ENCODE data around the gene SART3.
"Not testable (repeated sequence)": the region's sequence is repeated elsewhere in the genome, so short reads cannot be mapped to it uniquely, and the experiment has no call there.

The SART3 gene

DNA sequence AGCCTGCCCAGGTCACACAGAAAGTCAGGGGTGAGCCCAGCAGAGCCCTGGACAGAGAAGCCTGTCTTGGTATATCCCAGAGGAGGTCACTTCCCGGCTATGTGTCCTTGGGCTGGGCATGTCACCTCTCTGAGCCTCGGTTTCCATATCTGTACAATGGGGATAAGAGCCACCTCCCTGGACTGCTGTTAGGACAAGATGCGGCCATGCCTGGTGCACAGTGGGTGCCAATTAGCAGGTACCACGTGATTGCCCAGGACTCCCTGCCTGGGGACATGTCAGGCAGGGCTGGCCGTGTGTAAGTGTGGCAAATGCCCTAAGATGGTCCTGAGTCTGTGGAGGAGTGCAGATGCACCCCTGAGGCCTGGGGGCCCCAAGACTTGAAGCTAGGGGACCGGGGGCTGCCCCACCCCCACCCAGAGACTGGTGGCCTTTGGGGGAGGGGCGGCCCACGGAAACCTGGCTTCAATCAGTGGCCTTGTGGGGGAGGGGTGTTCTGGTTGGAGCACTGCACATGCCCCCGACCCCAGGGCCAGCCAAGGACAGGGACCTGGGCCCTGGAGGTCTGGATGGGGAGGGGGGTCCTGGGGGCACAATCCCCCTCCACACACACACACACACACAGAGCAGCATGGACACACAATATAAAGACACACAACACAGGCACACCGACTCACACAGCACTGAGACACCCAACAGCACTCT lies 36.0 kb upstream of the SART3 start:
- DNase-seq = no peak

DNA sequence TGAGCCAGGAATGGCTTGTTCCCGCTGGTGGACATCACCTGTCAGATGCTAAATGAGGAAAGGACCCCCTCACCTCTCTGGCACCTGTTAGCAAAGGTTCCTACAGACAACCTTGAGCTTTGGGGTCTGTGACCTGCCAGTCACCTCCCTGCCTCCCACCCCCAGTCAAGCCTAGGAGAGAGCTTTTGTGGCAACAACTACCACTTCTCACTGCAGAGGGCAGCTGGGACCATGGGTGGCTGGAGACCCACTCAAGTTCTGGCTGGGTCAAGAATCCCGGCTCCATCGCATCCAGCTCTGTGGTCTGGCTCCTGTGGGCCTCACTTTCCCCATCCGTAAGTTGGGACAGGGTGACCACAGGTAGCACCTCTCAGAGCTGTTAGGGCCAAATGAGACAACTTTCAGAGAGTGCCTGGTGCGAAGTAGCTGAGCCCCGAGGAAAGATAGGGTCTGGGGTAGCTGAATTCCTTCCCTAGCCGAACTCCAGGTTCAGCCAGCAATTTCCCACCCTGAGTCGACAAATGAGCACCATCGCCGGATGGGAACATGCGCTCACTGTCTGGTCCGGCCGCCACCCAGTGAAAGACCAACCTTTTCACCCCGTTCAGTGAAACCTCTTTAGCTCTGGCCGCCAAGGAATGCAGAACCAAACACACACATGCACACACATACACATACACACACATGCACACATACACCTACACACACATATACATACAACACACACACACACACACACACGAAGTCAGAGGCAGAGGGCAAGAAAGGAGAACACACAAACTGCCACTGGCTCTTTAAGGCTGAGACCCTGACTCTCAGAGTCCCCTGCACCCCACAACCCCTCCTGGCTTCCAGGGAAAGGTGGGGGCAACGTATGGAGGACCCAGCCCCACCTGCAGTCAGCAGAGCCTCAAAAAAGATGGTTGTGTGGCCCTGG lies 35.0 kb upstream of the SART3 start:
- no peak for DNase-seq

DNA sequence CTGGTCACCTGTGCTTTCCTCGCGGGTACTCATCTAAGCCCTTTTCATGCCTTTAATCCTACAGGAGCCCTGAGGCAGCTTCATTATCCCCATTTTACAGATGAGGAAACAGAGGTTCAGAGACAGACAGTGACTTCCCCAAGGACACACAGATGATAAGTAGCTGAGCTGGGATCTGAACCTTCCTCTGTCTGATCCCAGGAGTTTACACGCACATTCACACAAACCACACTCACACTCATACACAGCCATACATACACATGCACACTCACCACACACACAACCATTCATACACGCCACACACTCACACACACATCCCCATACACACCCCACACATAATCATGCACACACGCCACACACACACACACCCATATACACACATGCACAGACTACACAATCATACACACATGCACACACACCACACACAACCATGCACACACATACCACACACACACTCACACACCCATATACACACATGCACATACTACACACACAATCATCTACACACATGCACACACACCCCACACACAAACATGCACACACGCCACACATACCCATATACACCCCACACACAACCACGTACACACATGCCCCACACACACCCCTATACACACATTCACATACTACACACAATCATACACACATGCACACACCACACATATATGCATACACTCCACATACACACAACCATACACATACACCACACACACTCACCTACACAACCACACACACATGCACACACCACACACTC lies 34.2 kb upstream of the SART3 start:
- DNase-seq = no peak

DNA sequence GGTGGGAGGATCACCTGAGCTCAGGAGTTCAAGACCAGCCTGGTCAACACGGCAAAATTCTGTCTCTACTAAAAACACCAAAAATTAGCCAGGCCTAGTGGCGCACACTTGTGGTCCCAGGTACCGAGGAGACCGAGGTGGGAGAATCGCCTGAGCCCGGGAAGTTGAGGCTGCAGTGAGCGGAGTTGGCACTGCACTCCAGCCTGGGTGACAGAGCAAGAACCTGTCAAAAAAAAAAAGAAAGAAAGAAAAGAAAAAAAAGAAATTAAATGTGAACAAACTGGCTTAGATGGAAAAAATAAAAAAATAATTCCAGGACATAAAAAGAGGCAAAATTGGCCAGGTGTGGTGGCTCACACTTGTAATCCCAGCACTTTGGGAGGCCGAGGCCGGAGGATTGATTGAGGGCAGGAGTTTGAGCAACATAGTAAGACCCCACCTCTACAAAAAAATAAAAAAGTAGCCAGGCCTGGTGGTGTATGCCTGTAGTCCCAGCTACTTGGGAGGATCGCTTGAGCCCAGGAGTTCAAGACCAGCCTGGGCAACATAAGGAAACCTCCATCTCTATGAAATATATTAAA lies 33.4 kb upstream of the SART3 start:
- no peak for DNase-seq

DNA sequence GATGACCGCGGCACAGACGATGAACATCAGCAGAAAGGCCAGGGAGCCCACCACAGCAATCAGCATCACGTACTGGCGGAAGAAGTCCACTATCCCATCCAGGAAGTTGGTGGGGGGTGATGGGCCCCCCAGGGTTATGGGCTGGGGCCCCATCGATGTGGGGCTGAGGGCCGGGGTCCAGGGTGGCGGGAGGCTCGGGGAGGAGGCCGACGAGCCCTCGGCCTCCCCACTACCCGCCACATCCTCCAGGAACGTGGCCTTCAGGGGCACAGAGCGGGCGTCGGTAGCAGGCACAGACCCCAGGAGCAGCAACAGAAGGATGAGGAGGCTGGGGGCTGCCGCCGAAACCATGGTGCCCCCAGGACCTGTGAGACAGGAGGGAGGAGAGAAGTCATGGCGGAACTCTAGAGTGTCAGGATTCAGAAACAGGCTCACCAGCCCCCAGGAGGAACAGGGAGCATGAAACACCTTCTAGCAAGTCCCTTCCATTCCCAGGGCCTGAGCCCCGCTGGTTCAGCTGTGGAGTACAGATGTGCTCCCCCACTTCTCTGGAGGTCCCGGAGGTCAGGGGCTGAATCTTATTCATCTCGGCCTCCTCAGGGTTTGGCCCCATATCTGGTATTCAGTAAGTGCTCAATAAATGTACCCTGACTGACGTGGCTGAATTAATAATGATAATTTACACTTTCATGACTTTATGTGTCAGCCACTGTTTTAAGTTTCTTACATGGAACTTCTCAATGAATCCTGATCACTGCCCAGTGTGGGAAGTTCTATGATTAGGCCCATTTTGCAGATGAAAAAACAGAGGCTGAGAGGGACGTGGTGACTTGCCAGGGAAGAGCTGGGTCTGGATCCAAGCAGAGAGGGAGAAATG lies 31.3 kb upstream of the SART3 start:
- DNase-seq = no peak

DNA sequence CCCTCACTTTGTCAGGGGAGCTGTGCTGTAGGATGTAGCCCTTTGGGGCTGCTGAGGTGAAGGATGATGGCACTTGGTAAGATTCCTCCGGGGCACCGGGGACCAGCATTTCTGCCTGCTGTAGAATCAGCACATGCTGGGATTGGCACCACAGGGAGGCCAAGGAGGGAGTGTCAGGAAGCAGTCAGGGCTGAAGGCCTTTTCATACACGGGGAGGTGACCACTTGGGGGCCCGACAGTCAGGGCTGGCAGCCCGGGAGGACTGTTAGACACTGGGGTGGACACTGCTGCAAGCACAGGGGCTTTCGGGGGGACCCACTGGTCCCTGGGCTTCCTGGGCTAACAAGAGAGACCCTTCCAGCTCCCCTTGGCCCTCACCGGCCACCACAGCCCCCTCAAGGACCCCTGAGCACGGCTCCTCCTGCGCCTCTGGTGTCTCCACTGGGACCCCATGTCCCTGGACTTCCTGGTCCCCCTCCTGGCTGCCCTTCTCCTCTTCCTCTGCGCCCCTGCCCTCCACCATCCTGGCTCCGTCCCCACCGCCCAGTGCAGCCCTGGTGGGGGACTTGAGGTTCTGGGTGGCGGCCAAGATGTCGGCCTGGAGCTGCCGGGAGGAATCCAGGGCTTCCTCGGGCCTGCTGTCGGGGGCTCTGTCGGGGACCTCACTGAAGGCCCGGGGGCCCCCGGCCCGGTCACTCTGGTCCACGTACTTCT lies 30.5 kb upstream of the SART3 start:
- no peak for DNase-seq

DNA sequence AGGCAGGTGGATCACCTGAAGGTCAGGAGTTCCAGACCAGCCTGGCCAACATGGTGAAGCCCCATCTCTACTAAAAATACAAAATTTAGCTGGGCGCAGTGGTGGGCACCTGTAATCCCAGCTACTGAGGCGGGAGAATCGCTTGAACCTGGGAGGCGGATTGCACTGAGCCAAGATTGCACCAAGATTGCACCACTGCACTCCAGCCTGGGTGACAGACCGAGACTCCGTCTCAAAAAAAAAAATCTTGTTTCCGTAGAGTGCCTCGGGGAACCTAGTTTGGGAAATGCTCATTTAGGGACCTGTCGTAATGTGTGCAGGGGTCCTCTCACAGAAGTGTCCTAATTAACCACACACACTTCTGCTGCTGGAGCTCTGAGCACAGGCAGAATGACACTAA lies 29.5 kb upstream of the SART3 start:
- DNase-seq = not testable (repeated sequence)

DNA sequence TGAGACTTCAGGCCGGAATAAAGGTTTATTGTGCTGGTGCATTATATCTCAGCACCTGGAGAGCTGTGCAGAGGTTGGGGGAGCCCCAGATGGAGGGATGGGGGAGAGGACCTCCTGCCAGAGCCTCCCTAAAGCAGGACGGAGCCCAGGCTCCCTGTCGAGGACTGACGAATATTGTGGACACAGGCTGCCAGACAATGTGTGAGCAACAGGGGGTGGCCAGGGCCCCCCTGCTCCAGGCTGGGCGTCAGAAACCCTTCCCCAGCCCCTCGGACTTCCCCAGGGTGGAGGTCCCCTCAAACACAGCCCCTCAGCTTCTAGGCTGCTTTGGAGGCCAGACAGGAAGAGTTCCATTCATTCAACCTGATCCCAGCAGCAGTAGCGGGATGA lies 28.9 kb upstream of the SART3 start:
- DNase-seq = no peak

DNA sequence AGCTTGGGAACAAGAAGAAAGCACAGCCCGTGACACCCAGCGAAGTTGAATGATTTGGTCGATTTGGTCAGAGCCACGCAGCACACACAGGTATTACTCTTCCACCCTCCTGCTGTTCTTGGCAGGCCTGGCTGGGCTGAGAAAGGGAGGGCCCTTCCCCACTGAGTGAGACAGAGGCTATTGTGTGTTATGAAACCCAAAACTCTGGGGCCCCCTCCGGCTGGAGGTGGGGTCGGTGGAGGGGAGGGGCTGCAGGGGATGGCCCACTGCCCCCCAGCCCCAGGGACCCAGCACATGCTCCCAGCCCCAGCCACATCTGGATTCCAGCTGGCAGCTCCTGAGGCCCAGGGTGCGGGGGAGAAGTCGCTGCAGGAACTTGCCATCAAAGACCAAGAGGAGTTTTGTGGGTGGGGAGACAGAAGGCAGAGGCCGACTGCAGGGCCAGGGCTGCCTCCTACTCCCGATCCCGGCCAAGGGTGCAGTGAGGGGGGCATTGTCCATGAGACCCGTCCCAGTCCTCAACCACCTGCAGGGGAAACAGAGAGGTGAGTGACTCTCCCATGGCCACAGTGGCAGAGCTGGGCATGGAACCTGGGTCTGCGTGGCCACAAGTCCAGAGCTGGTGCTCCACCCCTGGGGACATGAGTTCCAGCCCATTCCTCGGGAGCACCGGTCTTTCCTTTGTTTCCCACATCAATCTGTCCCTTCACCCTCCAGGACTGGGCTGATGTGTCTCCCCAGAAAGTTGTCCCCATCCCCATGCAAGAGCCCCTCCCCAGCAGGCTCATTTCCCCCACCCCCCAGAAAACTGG lies 28.3 kb upstream of the SART3 start:
- DNase-seq = no peak

DNA sequence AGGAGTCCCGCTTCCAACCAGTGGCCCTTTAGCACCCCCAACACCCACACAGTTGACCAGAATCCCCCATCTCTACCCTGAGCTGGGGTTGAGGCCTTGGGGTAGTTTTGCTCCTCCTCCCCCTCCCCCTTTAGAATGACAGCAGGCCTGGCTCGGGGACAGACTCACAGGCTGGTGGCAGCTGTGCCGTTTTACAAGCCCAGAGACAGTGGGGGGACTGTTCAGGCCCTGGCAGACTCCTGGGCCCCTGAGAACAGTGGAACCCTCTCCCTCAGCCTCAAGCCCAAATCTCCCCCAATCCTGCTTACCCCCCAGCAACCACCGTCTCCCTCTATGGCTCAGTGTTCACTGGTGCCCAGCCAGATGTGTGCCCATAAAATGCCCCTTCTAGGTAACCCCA lies 26.9 kb upstream of the SART3 start:
- DNase-seq = no peak

DNA sequence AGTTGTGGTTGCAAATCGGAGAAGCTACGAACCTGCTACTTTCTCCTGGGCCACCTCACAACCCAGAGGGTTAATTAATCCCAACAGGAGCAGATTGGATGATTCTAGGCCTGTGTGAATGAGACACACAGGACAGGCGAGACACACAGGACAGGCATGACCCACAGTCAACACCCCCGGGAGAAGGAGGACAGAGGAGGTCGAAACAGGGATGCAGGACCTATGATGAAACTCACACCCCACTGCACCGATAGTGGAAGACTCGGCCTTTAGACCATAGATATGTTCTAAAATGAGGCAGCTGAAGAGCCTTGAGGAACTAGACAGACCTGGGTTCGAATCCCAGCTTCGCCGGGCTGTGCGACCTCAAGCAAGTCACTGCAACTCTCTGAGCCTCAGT lies 25.3 kb upstream of the SART3 start:
- no peak for DNase-seq

DNA sequence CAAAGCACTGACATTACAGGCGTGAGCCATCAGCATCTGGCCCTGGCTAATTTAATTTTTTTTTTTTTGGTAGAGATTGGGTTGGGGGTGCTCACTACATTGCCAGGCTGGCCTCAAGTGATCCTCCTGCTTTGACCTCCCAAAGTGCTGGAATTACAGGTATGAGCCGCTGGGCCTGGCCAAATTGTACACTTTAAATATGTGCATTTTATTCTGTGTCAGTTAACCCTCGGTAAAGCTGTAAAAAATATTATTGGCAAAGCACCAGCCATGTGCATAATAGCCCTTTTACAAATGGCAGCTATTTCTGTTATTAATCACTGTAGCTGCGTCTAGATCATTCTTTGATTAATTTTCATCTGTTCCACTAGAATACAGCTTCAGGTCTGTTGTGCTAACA lies 24.9 kb upstream of the SART3 start:
- no peak for DNase-seq

DNA sequence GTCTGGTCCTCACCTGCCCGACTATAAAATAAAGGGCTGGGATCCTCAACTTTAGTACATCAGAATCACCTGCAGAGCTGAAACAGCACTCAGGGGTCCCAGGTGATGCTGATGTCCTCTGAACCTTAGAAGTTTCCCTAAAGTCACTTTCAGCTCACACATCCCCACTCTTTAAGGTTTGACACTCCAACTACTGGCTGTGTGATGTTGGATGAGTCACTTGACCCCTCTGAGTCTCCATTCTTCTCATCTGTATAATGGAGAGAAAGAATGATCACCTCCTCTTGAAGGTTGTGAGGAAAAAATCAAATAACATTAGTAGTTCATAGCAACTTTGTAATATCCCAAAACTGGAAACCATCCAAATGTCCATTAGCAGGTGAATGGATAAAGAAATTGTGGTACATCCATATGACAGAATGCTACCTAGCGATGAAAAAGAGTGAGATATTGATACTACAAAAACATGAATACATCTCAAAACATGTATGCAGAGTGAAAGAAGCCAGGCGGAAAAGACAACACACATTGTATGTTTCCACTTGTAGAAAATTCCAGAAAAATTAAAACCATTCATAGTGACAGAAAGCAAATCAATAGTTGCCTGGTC lies 23.6 kb upstream of the SART3 start:
- no peak for DNase-seq

DNA sequence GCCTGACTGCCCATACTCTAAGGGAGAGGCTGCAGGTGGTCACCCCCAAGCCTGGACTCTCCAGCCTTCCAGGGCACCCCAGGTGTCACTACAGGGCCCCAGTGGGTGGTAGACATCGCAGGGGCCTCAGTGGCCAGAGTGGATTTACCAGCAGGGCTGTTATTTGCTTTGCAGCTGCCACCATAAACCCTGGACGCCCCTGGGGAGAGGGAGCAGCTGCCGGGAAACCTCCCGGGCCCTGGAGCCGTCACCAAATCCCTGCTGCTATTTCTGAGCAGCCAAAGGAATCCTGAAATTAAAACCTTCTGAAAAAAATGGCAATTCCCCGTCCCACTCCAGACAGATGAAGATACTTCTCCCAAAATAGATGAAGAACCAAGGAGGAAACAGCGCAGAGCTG lies 23.0 kb upstream of the SART3 start:
- no peak for DNase-seq

DNA sequence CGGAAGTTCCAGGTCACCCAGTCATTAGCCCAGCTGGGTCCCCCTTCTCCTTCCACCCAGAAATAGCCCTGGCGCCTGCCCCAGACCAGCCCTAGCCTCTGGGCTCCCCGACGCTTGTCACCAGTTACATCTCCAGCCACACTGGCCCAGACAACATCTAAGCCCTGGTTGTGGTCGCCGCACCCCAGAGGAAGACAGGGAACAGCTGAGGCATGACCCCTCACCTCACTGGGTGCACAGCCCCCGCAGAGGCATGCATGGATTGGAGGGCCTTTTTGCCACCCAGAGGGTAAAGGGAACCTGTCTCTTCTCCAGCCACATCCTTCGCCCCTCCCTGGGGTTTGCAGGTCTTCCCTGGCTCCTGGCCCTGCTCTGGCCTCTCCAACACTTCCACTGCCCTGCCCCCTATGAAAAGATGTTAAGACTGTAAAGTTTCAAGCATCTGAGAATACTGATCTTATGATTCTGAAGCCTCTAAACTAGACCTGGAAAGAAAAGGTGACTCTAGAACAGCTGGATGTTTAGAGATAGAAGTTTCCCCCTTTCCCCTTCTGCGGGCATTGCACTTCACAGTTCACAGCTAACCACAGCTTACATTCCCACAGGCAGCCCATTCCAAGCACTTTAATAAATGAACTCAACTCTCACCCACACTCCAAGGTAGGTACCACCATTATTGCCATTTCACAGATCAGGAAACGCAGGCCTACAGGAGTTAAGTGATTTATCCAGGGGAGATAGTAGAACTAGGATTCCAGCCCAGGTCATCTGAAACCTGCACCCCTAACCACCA lies 22.2 kb upstream of the SART3 start:
- no peak for DNase-seq

DNA sequence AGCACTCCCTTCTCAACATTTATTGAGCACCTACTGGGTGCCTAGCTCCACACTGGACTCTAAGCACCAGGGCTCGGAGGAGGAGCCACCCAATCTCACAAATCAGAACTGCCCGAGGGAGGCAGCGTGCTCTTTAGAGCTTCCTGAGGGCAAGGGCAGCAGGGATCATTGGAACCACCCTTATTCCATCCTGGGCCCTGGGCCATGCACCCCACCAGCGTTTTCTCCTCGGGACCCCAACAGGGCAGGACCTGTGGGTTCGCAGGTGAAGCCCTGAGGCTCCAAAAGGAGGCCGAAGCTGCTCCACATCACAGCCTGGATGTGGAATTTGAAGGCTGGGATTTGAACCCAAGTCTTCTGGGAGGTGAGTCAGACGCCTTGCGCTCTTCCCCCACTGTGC lies 21.5 kb upstream of the SART3 start:
- no peak for DNase-seq

DNA sequence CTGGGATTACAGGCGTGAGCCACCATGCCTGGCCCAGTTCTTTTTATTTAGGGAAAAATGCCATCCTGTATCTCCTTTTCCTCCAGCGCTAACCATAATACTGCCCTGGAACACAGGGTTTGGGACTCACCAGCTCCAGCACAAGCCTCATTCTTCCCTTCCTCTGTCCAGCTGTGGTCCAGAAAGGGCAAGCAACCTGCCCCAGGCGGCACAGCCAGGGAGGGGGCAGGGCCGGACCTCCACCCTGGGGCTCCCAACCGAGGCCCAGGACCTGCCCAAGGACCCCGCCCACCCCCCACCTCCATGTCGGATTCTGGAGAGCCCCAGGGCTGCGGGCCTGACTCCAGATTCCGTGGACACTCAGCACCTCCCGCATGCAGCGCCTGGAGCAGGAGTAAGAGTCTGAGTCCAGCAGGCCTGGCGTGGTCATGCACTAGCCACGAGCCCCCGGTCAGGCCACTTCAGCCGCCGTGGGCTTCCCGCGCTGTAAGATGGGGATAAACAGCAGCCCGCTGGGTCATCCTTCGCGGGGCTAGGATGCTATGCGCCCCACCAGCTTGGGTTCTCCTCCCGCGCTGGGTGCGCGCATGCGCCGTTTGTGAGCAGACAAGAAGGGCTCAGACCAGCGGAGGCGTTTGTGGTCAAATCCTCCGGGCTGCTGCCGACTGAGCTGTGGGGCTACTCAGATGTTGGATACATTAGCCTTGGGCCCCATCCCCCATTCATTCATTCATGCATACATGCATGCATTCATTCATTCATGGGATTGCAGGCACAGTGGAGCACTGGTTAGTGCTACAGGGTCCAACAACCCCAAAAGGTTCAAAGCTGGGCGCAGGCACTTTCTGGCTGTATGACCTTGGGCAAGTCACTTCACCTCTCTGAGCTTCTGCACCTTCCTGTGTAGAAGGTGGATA lies 20.6 kb upstream of the SART3 start:
- DNase-seq = no peak

DNA sequence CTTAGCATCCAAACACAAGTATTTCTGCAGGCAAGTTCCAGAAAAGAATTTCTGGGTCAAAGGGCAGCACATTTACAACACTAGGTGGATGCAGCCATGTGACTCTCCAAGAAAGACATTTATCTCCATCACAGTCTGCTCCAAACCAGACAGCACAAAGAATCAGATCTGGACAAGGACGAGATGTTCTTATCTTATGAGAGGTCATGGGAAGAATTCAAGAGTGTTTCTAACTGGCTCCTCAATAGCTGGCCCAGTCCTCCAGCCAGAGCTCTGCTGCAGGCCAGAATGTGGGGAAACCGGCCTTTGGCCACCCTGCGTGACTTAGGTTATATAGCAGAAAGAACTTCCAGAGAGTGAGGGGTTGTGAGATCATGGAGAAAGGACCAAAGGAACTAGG lies 19.6 kb upstream of the SART3 start:
- no peak for DNase-seq

Data from activated CD4-positive, alpha-beta T cell treated with anti-CD3 and anti-CD28 coated beads, Interleukin-10, Interleukin-2, amounts not matched to agents 100 ng/mL and 50 ng/mL, durations not matched to agents 16 hours and 8 hours (primary cell).